Measurements from ENCODE around the gene FFAR3.

The FFAR3 gene

DNA sequence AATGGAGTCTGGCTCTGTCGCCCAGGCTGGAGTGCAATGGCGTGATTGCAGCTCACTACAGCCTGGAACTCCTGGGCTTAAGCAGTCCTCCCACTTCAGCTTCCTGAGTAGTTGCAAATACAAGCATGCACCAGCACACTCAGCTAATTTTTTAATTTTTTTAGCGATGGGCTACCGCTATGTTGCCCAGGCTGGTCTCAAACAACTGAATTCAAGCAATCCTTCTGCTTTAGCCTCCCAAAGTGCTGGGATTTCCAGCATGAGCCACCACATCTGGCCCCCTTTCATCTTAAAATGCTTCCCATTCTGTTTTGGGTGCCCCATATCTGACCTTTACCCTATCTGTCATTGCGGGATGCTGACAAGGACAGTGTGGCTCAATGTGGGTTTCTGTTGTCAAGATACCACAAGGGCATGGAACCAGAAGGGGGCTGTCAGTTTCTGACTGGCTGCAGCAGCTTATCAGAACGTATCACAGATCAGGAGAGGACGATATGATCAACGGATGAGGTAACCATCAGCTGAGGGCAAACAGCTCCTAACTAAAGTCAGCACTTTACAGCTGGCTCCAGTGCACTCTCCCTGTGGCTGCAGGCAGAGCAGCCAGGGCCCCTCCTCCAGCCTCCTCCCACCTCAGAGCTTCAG is 45.0 kb downstream of the FFAR3 start:
- DNase-seq (ENCODE audit: low read depth in 2 of 2), result no peak

DNA sequence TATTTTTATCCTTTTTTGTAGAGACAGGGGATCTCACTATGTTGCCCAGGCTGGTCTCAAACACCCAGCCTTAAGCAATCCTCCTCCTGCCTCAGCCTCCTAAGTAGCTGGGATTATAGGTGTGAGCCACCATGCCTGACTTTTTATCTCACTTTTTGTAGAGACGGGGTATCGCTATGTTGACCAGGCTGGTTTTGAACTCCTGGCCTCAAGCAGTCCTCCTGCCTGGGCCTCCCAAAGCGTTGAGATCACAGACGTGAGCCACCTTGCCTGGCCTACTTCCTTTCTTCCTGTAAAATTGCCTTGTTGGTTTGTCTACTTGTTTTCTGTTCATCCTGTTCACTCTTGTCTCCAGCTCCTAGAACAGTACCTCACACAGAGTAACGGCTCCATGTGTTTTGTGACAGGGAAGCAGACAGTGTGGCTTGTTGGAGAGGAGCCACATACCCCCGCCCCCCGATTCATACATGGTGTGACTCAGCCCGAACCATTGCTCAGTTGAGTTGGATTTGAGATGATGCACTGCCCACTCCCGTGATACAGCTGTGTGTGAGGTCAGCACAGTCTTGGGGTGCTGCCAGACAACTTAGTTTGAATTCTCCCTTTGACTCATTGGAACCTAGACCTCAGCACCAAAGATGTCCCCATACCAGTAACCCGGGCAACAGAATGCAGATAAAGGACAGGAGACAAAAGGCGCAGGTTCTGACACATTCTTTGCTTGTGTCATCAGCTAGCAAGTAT is 46.8 kb downstream of the FFAR3 start:
- DNase-seq (ENCODE audit: low read depth in 2 of 2), result peak; percentile 70 to 74

DNA sequence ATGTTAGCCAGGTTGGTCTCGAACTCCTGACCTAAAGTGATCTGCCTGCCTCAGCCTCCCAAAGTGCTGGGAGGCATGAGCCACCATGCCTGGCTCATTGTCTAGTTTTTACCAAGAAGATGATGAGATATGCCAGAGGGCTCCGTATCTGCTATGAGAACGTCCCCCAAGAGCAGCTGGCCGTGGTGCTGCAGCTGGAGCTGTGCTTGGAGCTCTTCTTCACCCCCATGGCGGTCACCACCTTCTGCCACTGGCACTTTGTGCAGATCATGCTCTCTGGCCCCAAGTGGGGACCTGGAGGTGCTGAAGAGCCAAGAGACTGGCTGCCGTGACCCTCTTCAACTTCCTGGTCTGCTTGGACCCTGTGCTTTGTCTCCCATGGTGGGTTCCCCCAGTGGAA is 49.4 kb downstream of the FFAR3 start:
- DNase-seq (ENCODE audit: low read depth in 2 of 2), result no peak

DNA sequence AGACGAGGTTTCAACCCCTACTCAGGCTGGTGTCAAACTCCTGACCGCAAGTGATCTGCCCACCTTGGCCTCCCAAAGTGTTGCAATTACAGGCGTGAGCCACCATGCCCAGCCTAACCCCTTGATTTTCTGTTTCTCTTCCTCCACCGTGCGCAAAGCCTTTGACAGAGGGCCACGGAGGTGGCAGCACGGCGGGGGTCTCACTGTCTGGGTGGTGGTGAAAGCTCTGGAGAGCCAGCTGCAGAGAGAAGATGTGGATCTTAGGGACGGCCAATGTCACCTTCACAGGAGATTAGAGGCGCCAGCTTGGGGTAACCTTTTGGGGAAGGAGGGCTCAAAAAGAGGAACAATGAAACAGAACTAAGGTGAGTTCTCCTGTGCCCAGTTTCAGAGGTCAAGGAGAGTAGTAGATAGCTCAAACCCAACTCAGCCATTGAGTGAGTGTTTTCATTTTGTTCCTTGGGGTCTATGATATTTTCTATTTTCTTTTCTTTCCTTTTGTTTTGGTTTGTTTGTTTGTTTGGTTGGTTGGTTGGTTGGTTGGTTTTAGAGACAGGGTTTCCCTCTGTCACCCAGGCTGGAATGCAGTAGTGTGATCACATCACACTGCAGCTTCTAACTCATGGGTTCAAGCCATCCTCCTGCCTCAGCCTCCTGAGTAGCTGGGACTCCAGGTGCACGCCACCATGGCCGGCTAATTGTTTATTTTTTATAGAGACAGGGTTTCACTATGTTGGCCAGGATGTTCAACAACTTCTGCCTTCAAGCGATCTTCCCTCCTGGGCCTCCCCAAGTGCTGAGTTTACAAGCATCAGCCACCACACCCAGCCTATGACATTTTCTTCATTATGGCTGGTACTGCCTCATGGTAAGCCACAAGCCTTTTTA is 50.3 kb downstream of the FFAR3 start:
- no peak for DNase-seq (ENCODE audit: low read depth in 2 of 2)

DNA sequence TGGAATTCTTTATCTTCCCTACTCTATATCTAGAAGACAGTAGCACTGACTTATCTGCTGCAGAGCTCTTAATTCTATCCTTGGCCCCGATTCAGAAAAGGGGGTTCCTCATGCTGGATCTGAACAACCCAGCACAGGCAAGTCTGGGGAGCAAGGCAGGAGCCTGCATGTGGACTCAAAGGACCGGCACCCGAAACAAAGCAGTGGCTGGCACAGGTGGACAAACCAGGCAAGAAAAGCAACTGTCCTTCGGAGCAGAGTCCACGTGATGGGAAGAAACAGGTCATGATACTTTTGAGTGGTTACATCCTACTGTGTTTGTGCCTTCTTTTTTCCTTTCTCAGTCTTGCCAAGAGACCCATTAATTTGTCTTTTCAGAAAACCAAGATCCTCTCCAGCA is 50.9 kb downstream of the FFAR3 start:
- no peak for DNase-seq (ENCODE audit: low read depth in 2 of 2)

All from fibroblast of skin of left quadriceps (primary cell).